Measurements from ENCODE around the gene SND1. TPM values are rescaled to one million over a fixed set of nuclear protein-coding genes. Genes with fewer than 3 reads are reported as not detected.

SND1 gene
- total RNA-seq, 1 experiment from 2014 or later, result 218 TPM

DNA sequence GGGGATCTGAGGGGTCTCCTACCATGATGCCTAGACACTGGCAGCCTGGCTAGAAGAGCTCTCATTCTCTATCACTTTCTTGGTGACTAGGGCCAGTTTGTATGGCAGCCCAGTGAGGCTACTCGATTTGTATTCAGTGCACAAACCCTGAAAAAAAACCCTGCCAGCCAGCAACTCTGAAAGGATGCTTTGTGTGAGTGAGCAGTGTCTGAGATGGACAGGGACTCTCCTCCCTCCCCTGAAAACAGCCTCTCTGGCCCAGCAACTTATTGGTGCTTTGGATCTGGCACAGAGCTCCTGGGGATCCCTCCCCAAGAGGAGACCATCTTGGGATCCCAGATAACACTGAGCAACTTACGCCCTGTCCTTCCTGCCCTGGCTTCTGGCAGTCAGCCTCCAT lies 390.0 kb downstream of the SND1 start:
- Histone ChIP-seq H3K9ac (ENCODE audit: extremely low read depth, insufficient read length, low read length) (no peak overlapping the region), H2BK12ac (ENCODE audit: insufficient read length, low read depth, low read length) (no peak overlapping the region), H4K5ac (ENCODE audit: insufficient read length, low read depth, low read length) (no peak overlapping the region), H3T11ph (ENCODE audit: low read length) (no peak overlapping the region), H4K91ac (ENCODE audit: insufficient read length, low read depth, low read length) (no peak overlapping the region), H3K79me2 (ENCODE audit: insufficient read depth, low read length) (no peaks in the 10 kb centered on the region), H3K4me1 (ENCODE audit: insufficient read depth, low read length) (no peaks in the 10 kb centered on the region), H3K4ac (ENCODE audit: low read depth, low read length) (no peak overlapping the region), H3K27me3 (ENCODE audit: insufficient read depth, low read length) (no peaks in the 10 kb centered on the region), H2BK15ac (ENCODE audit: low read depth, low read length) (no peak overlapping the region), H2AFZ (ENCODE audit: low read length) (no peak overlapping the region), H2AK5ac (ENCODE audit: insufficient read length, low read length) (no peak overlapping the region), H2BK20ac (ENCODE audit: low read depth, low read length, poor library complexity, severe bottlenecking) (no peak overlapping the region), H3K56ac (ENCODE audit: insufficient read length, low read depth, low read length) (no peak overlapping the region), H3K79me1 (ENCODE audit: insufficient read depth, low read depth, low read length, poor library complexity, severe bottlenecking) (no peaks in the 10 kb centered on the region), H4K8ac (replicated peaks; ENCODE audit: insufficient read length, low read depth, low read length) (no peak overlapping the region), H3K23ac (ENCODE audit: insufficient read length, low read depth, low read length) (no peak overlapping the region), H3K9me3 (ENCODE audit: control insufficient read depth, low read depth, low read length) (no peaks in the 10 kb centered on the region), H3K4me2 (ENCODE audit: insufficient read depth, insufficient read length, low read length) (no peak overlapping the region), H3K23me2 (ENCODE audit: insufficient read length, low read depth, low read length, poor library complexity, severe bottlenecking) (no peaks in the 10 kb centered on the region), H3K18ac (ENCODE audit: insufficient read length, low read depth, low read length) (no peak overlapping the region), H4K20me1 (ENCODE audit: control insufficient read depth, insufficient read depth, insufficient read length) (no peaks in the 10 kb centered on the region), H3K27ac (ENCODE audit: insufficient read length, low read depth, low read length) (no peak overlapping the region), H3K14ac (ENCODE audit: insufficient read depth, low read length) (no peak overlapping the region), H2BK120ac (ENCODE audit: low read depth, low read length, poor library complexity, severe bottlenecking) (no peak overlapping the region), H2BK5ac (ENCODE audit: insufficient read length, low read length) (no peak overlapping the region)
- Mint-ChIP-seq H3K27me3 (ENCODE audit: low read depth) (no peaks in the 10 kb centered on the region), H3K4me1 (peaks cover 8 to 12% of the 10 kb centered on the region in 2 experiments), H3K4me3 (no peak overlapping the region), H3K9me3 (no peaks in the 10 kb centered on the region), H3K27ac (no peak overlapping the region; a peak in 1 of 7 replicates), H3K36me3 (ENCODE audit: insufficient read depth in 1 of 3, low read depth in 3 of 3) (no peaks in the 10 kb centered on the region)
- TF ChIP-seq, protein P1, sequence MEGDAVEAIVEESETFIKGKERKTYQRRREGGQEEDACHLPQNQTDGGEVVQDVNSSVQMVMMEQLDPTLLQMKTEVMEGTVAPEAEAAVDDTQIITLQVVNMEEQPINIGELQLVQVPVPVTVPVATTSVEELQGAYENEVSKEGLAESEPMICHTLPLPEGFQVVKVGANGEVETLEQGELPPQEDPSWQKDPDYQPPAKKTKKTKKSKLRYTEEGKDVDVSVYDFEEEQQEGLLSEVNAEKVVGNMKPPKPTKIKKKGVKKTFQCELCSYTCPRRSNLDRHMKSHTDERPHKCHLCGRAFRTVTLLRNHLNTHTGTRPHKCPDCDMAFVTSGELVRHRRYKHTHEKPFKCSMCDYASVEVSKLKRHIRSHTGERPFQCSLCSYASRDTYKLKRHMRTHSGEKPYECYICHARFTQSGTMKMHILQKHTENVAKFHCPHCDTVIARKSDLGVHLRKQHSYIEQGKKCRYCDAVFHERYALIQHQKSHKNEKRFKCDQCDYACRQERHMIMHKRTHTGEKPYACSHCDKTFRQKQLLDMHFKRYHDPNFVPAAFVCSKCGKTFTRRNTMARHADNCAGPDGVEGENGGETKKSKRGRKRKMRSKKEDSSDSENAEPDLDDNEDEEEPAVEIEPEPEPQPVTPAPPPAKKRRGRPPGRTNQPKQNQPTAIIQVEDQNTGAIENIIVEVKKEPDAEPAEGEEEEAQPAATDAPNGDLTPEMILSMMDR (conservative IDR thresholded peaks at IDR 0.05), result no peak
- WGBS (ENCODE audit: extremely low coverage, insufficient read length, low lambda C conversion rate), result no CpG with 5 or more reads among the region's 2 CpGs
- no peak for DNase-seq

All from H9 (cell line).